ENCODE results near the gene BAG5.

DNA sequence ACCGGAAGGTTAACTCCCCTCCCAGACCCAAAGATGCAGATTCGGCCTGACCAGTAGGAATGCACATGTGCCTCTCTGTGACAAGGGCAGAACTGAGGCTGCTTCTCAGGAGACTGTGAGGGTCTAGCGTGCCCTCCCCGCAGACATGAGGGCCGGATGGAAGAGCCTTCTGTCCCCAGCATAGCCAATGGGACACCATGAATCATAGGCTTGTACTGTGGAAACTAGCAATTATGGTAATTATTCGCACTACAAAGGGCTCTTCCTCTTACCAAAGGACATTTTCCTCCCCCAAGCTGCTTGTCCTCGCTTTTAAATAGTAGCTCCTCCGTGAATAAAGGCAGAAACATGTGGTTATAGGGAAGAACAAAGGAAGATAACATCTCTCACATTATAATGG lies 6.5 kb upstream of the BAG5 start:
- TF ChIP-seq EZH2 (IDR thresholded peaks at IDR 0.05; ENCODE audit: insufficient read depth, poor library complexity, severe bottlenecking) (no peak), EZH2phosphoT487 (IDR thresholded peaks at IDR 0.05; ENCODE audit: insufficient read depth, low read depth) (no peak)
